Neural progenitor cell (in vitro differentiated cells): ENCODE measurements around the gene S100A5.

Source experiments
- EZH2 ChIP-seq: fragments of 200-600 bp; sonication (generic); IDR thresholded peaks from 2 replicates; pipeline ENCODE4 v1.6.1; 2017; ENCODE audit warnings: antibody characterized with exemption, mild to moderate bottlenecking, moderate library complexity
- TF ChIP-seq, protein P1 (sequence below): fragments of 200-600 bp; sonication (generic); IDR thresholded peaks from 2 replicates; pipeline ENCODE4 v1.5.1; 2017; ENCODE audit warnings: antibody characterized with exemption, mild to moderate bottlenecking

DNA sequence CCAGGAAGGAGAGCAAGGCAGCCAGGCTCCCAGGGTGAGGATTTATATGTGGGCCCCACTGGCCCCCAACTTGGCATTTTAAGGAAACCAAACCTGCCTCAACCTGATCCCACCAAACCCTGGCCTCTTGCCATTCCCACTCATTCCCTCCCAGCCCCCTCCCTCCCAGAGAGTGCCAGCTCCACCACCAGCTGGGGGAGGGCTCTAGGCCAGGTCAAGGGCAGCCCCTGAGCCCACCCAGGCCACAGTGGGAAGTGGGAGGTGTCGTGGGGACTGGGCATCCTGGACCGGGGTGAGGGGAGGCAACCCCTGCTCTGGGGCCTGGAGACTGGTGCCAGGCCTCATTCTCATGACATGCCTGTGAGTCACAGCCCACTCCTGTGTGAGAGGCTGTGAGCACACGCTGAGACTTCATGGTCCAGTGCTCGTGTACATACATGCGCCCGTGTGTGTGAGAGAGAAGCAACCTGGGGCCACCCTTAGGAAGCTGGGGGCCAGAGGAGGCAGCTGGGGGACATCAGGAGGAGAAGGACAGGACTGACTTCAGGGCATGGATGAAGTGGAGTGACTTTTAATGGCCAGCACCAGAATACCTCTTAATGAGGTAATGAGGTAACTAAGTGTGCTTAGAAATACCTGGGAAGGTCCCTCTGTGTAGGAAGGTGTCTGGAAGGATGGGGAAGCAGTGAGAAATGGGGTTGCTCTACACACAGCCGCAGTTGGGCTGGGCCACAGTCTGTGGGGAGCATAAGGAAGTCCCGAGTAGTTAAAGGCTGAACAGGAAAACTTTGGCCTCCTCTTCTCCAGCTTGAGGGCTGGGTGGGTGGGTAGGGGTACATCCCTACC lies 25.0 kb upstream of the S100A5 start, which contains the start of gene S100A2:
- TF ChIP-seq, protein P1, sequence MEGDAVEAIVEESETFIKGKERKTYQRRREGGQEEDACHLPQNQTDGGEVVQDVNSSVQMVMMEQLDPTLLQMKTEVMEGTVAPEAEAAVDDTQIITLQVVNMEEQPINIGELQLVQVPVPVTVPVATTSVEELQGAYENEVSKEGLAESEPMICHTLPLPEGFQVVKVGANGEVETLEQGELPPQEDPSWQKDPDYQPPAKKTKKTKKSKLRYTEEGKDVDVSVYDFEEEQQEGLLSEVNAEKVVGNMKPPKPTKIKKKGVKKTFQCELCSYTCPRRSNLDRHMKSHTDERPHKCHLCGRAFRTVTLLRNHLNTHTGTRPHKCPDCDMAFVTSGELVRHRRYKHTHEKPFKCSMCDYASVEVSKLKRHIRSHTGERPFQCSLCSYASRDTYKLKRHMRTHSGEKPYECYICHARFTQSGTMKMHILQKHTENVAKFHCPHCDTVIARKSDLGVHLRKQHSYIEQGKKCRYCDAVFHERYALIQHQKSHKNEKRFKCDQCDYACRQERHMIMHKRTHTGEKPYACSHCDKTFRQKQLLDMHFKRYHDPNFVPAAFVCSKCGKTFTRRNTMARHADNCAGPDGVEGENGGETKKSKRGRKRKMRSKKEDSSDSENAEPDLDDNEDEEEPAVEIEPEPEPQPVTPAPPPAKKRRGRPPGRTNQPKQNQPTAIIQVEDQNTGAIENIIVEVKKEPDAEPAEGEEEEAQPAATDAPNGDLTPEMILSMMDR, result no peak
- TF ChIP-seq EZH2, result no peak
